ENCODE data around the gene DMD.

DMD gene

GRCh38 chrX:31132821-31133241, 2078.5 kb downstream of the DMD start:
- DNase-seq, result no peak

GRCh38 chrX:31130457-31131220, 2080.7 kb downstream of the DMD start:
- DNase-seq, result no peak

- DNase-seq, result no peak
Observed at GRCh38 chrX:31128855-31129254, 2082.5 kb downstream of the DMD start.

GRCh38 chrX:31127716-31128115, 2083.6 kb downstream of the DMD start:
- DNase-seq, result no peak

GRCh38 chrX:31126205-31126604, 2085.1 kb downstream of the DMD start:
- no peak for DNase-seq

GRCh38 chrX:31124536-31124935, 2086.8 kb downstream of the DMD start:
- no peak for DNase-seq

GRCh38 chrX:31123335-31123734, 2088.0 kb downstream of the DMD start:
- DNase-seq, result no peak

- DNase-seq, result no peak
Observed at GRCh38 chrX:31117266-31117665, 2094.1 kb downstream of the DMD start.

- DNase-seq, result no peak
Observed at GRCh38 chrX:31115398-31115797, 2096.0 kb downstream of the DMD start.

- DNase-seq, result no peak
Observed at GRCh38 chrX:31114858-31115257, 2096.5 kb downstream of the DMD start.

GRCh38 chrX:31112226-31112999, 2098.9 kb downstream of the DMD start:
- DNase-seq, result no peak

- no peak for DNase-seq
Observed at GRCh38 chrX:31110657-31111056, 2100.7 kb downstream of the DMD start.

GRCh38 chrX:31099536-31100090, 2111.7 kb downstream of the DMD start:
- no peak for DNase-seq

GRCh38 chrX:31098079-31098478, 2113.3 kb downstream of the DMD start:
- DNase-seq, result no peak

GRCh38 chrX:31093639-31093975, 2117.7 kb downstream of the DMD start:
- no peak for DNase-seq

- no peak for DNase-seq
Observed at GRCh38 chrX:31092970-31093638, 2118.2 kb downstream of the DMD start.

- DNase-seq, result no peak
Observed at GRCh38 chrX:31092476-31092875, 2118.9 kb downstream of the DMD start.

- no peak for DNase-seq
Observed at GRCh38 chrX:31091819-31092218, 2119.5 kb downstream of the DMD start.

GRCh38 chrX:31074522-31074921, 2136.8 kb downstream of the DMD start:
- DNase-seq, result no peak

- DNase-seq, result no peak
Observed at GRCh38 chrX:31071725-31072124, 2139.6 kb downstream of the DMD start, which contains the start of gene FTHL17. Gene FTHL17 (minus strand): TSS chrX:31072041. CDS start chrX:31071953, 88 bp downstream.

- DNase-seq, result no peak
Observed at GRCh38 chrX:31071262-31071661, 2140.1 kb downstream of the DMD start.

- DNase-seq, result no peak
Observed at GRCh38 chrX:31070057-31070468, 2141.3 kb downstream of the DMD start.
